DND-41 (cell line): ENCODE data around the gene AIF1L.

Source experiments
- ATAC-seq: fragments of 200-7000 bp; cut with Tn5 transposase; 3 replicates; pipeline ENCODE4 v1.9.1; 2021; ENCODE audit warnings: low read depth; ENCODE audit not compliant: insufficient read depth
- DNase-seq: peaks from one replicate; pipeline ENCODE4 v3.0.0-alpha.2; 2020
- H2AFZ ChIP-seq: 2 replicates; pipeline ENCODE4 v1.6.0; 2012; ENCODE audit warnings: low read depth, low read length
- H3K27ac ChIP-seq: 2 replicates; pipeline ENCODE4 v1.5.1; 2012; ENCODE audit warnings: low read length, inconsistent platforms
- H3K27me3 ChIP-seq: fragments of 200-600 bp; sonication (generic); 2 replicates; pipeline ENCODE4 v1.6.0; 2012; ENCODE audit warnings: low read length, mild to moderate bottlenecking, inconsistent platforms; ENCODE audit not compliant: insufficient read depth, poor library complexity
- H3K36me3 ChIP-seq: 2 replicates; pipeline ENCODE4 v1.5.1; 2012; ENCODE audit warnings: low read length, inconsistent platforms; ENCODE audit not compliant: insufficient read depth
- H3K4me1 ChIP-seq: 2 replicates; pipeline ENCODE4 v1.5.1; 2012; ENCODE audit warnings: mild to moderate bottlenecking, low read length; ENCODE audit not compliant: insufficient read depth
- H3K4me2 ChIP-seq: 2 replicates; pipeline ENCODE4 v1.6.0; 2012; ENCODE audit warnings: mild to moderate bottlenecking, moderate library complexity, low read length, inconsistent platforms; ENCODE audit not compliant: insufficient read depth
- H3K4me3 ChIP-seq, 2 experiments: fragments of 200-600 bp in 1 of 2; shearing (Covaris generic) in 1 of 2; 2 replicates each; pipeline ENCODE4 v1.5.1; 2012 to 2016; ENCODE audit warnings: inconsistent platforms in 2 of 2, low read length in 2 of 2, mild to moderate bottlenecking in 2 of 2, low read depth in 1 of 2, moderate library complexity in 1 of 2
- H3K79me2 ChIP-seq: 2 replicates; pipeline ENCODE4 v1.6.0; 2012; ENCODE audit warnings: low read length, inconsistent platforms; ENCODE audit not compliant: insufficient read depth
- H3K9ac ChIP-seq: 2 replicates; pipeline ENCODE4 v1.6.0; 2012; ENCODE audit warnings: low read depth, mild to moderate bottlenecking, inconsistent platforms, low read length, moderate library complexity
- H3K9me3 ChIP-seq: 2 replicates; pipeline ENCODE4 v1.5.1; 2012; ENCODE audit warnings: low read length, moderate library complexity, mild to moderate bottlenecking, inconsistent platforms; ENCODE audit not compliant: insufficient read depth, severe bottlenecking
- H4K20me1 ChIP-seq: 2 replicates; pipeline ENCODE4 v1.6.0; 2012; ENCODE audit warnings: low read length; ENCODE audit not compliant: insufficient read depth
- CTCF ChIP-seq: IDR thresholded peaks from 2 replicates; pipeline ENCODE4 v1.5.1; 2012; ENCODE audit warnings: borderline replicate concordance, low read length, moderate library complexity, mild to moderate bottlenecking; ENCODE audit not compliant: poor library complexity, severe bottlenecking; ENCODE audit errors: extremely low read depth
- EZH2 ChIP-seq: IDR thresholded peaks from 3 replicates; pipeline ENCODE4 v1.6.1; 2012; ENCODE audit warnings: borderline replicate concordance, low read depth, mild to moderate bottlenecking, moderate library complexity, low read length, inconsistent platforms; ENCODE audit not compliant: severe bottlenecking

The AIF1L gene

GRCh38 chr9:131048820-131049219 lies 47.5 kb upstream of the AIF1L start:
- Histone ChIP-seq H3K27me3 (no peaks in the 10 kb centered on the region), H3K27ac (no peak overlapping the region), H3K9ac (no peak overlapping the region), H2AFZ (no peak overlapping the region), H3K36me3 (no peaks in the 10 kb centered on the region), H3K9me3 (no peaks in the 10 kb centered on the region), H4K20me1 (no peaks in the 10 kb centered on the region), H3K4me3 (no peak overlapping the region), H3K4me2 (no peak overlapping the region), H3K4me1 (peaks cover 2% of the 10 kb centered on the region; the same call in 1 of the 2 replicates), H3K79me2 (no peaks in the 10 kb centered on the region)
- TF ChIP-seq CTCF = no peak
- TF ChIP-seq EZH2 = no peak
- DNase-seq = no peak
- ATAC-seq = no peak

- Histone ChIP-seq H3K27ac (no peak overlapping the region), H2AFZ (no peak overlapping the region), H4K20me1 (no peaks in the 10 kb centered on the region), H3K79me2 (no peaks in the 10 kb centered on the region), H3K4me2 (no peak overlapping the region), H3K4me1 (peaks cover 2% of the 10 kb centered on the region; the same call in 1 of the 2 replicates), H3K27me3 (no peaks in the 10 kb centered on the region), H3K9ac (no peak overlapping the region), H3K4me3 (no peak overlapping the region), H3K9me3 (no peaks in the 10 kb centered on the region), H3K36me3 (no peaks in the 10 kb centered on the region)
- ATAC-seq (no peak), DNase-seq (no peak)
- TF ChIP-seq EZH2 = no peak
- no peak for TF ChIP-seq CTCF
Measured at GRCh38 chr9:131049829-131050715, 46.3 kb upstream of the AIF1L start.

- DNase-seq (no peak), ATAC-seq (no peak)
- Histone ChIP-seq H2AFZ (no peak overlapping the region), H3K4me1 (peaks cover 2% of the 10 kb centered on the region; the same call in 1 of the 2 replicates), H3K4me3 (no peak overlapping the region), H4K20me1 (no peaks in the 10 kb centered on the region), H3K9ac (no peak overlapping the region), H3K36me3 (no peaks in the 10 kb centered on the region), H3K27me3 (no peaks in the 10 kb centered on the region), H3K9me3 (no peaks in the 10 kb centered on the region), H3K4me2 (no peak overlapping the region), H3K79me2 (no peaks in the 10 kb centered on the region), H3K27ac (no peak overlapping the region)
- TF ChIP-seq CTCF = no peak
- no peak for TF ChIP-seq EZH2
Measured at GRCh38 chr9:131050831-131051230, 45.5 kb upstream of the AIF1L start.
